ENCODE data around the gene KLHDC8A. TPM values are rescaled to one million over a fixed set of nuclear protein-coding genes. Genes with fewer than 3 reads are reported as not detected.

KLHDC8A gene
- total RNA-seq, 2 experiments from 2014 or later: not detected

Other genes starting within 250 kb of the KLHDC8A start
- gene RBBP5, start 234.9 kb downstream of the KLHDC8A start, total RNA-seq: 10 to 100 TPM; 22.3 to 25.5 TPM
- gene DSTYK, start 145.2 kb downstream of the KLHDC8A start, total RNA-seq: 10 to 100 TPM; 13.2 to 13.3 TPM
- 1 to 10 TPM; 3.4 to 4.4 TPM for gene TMCC2, start 129.0 kb downstream of the KLHDC8A start, total RNA-seq
- 10 to 100 TPM; 13.0 to 14.7 TPM for gene NUAK2, start 35.2 kb downstream of the KLHDC8A start, total RNA-seq
- 1 to 10 TPM in 1 of 2 experiments, under 1 TPM in 1; 0.97 to 1.1 TPM for gene LEMD1, start 65.1 kb upstream of the KLHDC8A start, total RNA-seq
- under 1 TPM; 0.51 to 0.83 TPM for gene BLACAT1, start 99.1 kb upstream of the KLHDC8A start, total RNA-seq
- gene CDK18, start 147.7 kb upstream of the KLHDC8A start, total RNA-seq: 1 to 10 TPM; 7.4 to 9.9 TPM